GM21723 (cell line): Measurements from ENCODE around the gene MGAT5.

Source experiments
- ATAC-seq: cut with Tn5 transposase; IDR thresholded peaks from one replicate; pipeline ENCODE4 v1.9.1; 2021; ENCODE audit warnings: mild to moderate bottlenecking, moderate library complexity; ENCODE audit not compliant: unreplicated experiment

MGAT5 gene

DNA sequence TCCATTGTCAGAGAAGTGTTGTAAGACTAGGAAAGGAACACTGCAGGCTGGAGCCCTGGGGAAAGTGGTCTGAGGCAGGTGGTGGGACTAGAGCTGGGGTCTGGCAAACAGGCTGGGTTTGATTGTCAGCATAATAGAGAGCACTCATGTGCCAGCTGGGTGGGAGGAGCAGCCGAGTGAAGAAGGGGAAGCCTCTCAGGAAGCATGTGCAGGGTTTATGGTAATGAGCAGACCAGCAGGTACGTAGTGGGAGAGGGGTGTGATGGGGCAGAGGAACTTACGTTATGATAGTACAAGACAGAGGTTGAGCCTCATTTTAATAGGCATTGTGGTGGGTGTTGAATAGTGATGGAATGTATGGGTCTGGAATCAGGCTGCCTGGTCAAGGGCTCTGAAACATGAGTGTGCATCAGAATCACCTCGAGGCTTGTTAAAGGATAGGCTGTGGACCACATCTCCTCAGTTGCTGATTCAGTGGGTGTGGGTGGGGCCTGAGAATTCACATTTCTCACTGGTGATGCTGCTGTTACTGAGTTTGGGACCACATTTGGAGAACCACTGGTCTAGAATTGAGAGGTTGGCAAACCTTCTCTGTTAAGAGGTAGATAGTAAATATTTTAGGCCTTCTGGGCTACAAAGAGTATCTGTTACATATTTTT lies 1.7 kb upstream of the MGAT5 start:
- ATAC-seq = no peak

DNA sequence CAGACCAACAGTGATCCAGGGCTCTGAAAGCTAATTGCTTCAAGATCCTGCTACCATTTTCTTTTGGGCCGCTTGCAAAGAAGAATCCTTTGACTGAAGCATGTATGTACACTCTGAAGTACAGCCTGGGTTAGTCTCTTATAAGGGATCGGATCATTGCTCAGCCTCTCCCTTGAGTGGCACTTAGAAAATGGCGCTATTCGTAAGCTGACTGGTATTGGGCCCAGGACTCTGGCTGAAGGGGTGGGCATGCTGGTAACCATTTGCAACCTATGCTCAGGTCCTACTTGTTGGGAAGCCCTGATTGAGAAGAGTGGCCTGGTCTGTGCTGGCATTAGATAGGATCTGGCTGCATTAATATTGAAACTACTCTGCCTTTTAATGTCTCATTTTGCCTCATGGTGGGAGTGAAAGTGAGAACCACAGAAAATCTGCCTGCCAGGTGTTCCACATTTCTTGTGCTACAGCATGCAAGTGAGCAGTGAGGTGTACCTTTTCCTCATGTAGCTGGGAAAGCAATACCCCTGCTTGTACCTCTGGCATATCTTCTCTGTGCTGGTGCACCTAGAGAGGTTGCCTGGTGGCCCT lies 661 bp upstream of the MGAT5 start:
- ATAC-seq = peak; percentile 58

GRCh38 chr2:134254824-134255223 lies 952 bp downstream of the MGAT5 start:
- no peak for ATAC-seq

- no peak for ATAC-seq
Measured at GRCh38 chr2:134256956-134257355, 3.1 kb downstream of the MGAT5 start.

DNA sequence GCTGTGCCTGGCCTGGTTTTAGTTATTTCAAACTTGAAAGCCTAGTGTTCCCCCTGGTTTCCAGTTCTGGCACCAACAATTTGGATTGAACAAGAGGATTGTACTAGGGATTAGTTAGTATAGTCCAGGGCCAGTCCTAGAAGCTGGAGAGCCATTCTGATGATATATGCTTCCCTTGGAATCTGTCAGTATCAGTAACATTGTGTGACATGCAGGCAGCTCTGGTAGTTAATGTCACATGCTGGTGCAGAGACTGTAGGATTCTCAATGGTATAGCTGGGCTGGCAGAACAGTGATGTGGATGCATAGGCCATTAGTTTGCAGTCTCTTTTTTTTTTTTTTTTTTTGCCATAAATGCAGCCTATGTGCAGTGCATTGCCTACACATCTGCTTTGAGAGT lies 3.6 kb downstream of the MGAT5 start:
- ATAC-seq = no peak

- no peak for ATAC-seq
Measured at GRCh38 chr2:134257965-134258683, 4.3 kb downstream of the MGAT5 start.

- ATAC-seq = peak; percentile 37
Measured at GRCh38 chr2:134258684-134259388, 5.0 kb downstream of the MGAT5 start.

GRCh38 chr2:134259571-134259970 lies 5.7 kb downstream of the MGAT5 start:
- ATAC-seq = no peak

DNA sequence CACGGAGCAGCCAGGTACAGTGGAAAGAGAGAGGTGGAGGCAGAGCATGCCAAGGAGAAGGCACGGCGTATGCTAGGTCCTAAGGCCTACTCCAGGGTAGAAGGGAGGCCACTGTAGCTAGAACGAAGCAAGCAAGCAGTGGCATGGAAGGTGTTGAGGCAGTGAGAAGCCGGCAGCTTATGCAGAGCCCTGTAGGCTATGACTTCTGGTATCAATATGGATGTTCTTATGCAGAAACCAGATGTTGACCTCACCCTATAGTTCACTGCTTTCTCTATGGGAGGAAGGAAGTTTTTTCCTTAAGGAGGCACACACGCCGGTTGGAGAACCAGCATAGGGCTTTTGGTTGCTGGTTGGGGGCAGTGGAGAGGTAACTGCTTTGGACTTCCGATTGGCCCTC lies 6.1 kb downstream of the MGAT5 start:
- ATAC-seq = no peak

- no peak for ATAC-seq
Measured at GRCh38 chr2:134260713-134261112, 6.8 kb downstream of the MGAT5 start.

- peak; percentile 57 for ATAC-seq
Measured at GRCh38 chr2:134261398-134262131, 7.7 kb downstream of the MGAT5 start.

GRCh38 chr2:134262684-134263083 lies 8.8 kb downstream of the MGAT5 start:
- peak; percentile 63 for ATAC-seq

DNA sequence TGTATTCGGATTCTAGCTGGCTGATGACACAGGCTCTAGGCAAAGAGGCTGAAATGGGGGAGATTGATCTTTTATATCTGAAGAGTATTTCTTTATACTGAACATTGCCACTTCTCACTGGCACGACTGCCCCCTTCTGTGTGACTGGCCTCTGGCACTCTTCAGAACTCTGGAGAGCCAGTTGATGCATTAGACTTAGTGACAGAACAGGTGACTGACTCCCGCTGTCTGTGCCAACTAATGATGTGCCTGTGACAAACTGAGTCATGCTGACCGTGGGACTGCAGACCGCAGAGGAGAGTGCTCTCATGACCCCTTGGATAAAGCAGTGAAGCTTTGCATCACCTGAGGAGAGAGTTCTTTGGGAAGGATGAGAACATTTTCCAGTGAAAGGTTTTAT lies 14.4 kb downstream of the MGAT5 start:
- ATAC-seq = no peak

GRCh38 chr2:134269230-134269629 lies 15.4 kb downstream of the MGAT5 start:
- no peak for ATAC-seq

GRCh38 chr2:134269972-134270735 lies 16.3 kb downstream of the MGAT5 start:
- no peak for ATAC-seq

GRCh38 chr2:134271758-134272157 lies 17.9 kb downstream of the MGAT5 start:
- ATAC-seq = no peak

GRCh38 chr2:134272806-134273205 lies 18.9 kb downstream of the MGAT5 start:
- ATAC-seq = no peak

- no peak for ATAC-seq
Measured at GRCh38 chr2:134273256-134273983, 19.5 kb downstream of the MGAT5 start.

DNA sequence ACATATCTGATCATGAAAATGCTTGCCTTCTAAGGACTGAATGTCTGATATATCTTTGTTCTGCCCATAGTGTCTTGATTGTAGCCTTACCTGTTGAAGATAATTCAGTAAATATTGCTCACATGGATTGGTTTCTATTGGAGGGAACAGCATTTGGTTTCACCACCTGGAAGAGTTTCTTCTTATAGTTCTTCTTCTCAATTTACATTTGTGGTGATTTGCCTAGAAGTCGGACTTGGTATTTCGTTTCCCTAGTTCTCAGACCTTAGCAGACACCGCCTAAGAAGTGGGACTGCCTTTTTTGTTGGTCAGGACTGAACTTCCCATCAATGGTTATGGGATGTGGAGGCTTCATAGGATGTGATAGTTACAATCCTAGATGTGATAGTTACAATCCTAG lies 20.2 kb downstream of the MGAT5 start:
- ATAC-seq = no peak
